ENCODE data around the gene CCT2. TPM values are rescaled to one million over a fixed set of nuclear protein-coding genes. Genes with fewer than 3 reads are reported as not detected.

Gene CCT2
- total and polyA plus RNA-seq, 9 of the 15 experiments (the other 6 are each of a cell fraction or from before 2014, with no cell fraction given): 341 to 738 (median 490) TPM

DNA sequence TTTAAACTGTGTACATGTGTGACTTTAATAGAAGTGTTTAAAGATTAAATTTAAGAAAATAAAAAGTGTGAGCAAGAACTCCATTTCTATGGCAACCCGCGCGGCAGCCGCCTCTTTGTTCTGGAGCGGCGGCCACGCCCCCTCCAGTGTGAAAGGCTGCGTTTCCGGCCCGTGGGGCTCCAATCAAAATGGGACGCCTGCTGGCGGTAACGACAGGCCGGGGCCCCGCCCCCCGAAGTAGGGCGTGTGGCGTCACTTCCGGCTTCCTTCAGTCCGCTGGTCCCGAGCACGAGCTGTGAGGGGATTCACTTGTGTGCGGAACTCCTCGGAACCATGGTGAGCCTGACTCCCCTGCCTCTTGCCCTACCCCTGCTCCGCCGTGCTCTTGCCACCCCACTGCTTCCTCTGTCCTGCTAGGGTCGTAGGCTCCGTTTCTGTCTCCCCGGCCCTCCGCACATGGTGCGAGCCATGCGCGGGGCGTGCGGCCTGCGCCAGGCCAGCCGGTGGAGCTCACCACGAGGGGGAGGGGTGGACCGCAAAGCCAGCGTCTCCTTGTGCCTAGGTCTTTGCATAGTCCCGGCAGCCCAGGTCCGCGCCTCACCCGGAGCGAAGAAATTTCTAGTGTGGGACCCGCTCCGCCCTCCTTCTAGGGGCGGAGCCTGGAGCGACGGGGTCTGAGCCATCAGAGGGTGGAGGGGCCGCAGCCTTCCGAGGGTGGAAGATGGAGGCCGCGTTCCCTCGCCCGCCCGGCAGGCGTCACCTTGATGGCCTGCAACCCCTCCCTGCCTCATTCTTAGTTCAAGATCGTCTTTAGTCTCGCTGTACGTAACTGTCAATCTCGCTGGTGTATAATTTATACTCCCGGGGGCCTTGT is at the start of gene CCT2 (continued):
- TF ChIP-seq, protein P1, sequence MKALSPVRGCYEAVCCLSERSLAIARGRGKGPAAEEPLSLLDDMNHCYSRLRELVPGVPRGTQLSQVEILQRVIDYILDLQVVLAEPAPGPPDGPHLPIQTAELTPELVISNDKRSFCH (CRISPR knock-in tag; IDR thresholded peaks at IDR 0.05): no peak
- TF ChIP-seq, protein P1 (tag; IDR thresholded peaks at IDR 0.05): peak; percentile 82; the same call in 1 of the 2 replicates
- TF ChIP-seq NR4A1 (CRISPR knock-in tag; IDR thresholded peaks at IDR 0.05) (peak; percentile 79; the same call in 1 of the 2 replicates), NR4A1 (tag; IDR thresholded peaks at IDR 0.05) (peak; percentile 56; the same call in 1 of the 2 replicates), ZFP91 (CRISPR knock-in tag; IDR thresholded peaks at IDR 0.05) (peak; percentile 78; the same call in 1 of the 2 replicates), IFI16 (CRISPR knock-in tag; IDR thresholded peaks at IDR 0.05) (no peak), ARID2 (IDR thresholded peaks at IDR 0.05) (peak; percentile 24; the same call in 1 of the 2 replicates), HDAC1 (IDR thresholded peaks at IDR 0.05) (peak; percentile 40 to 100; a peak in 3 of 4 replicates), SRF (CRISPR knock-in tag; IDR thresholded peaks at IDR 0.05) (peak in 1 of 2 experiments; percentile 81; a peak in 1 of 4 replicates), FOXK1 (CRISPR knock-in tag; IDR thresholded peaks at IDR 0.05; ENCODE audit: borderline replicate concordance) (peak; percentile 67; the same call in 1 of the 2 replicates), ATF7 (IDR thresholded peaks at IDR 0.05) (peak; percentile 94), KLF13 (tag; IDR thresholded peaks at IDR 0.05; ENCODE audit: borderline replicate concordance, low read depth) (peak; percentile 75; the same call in 1 of the 2 replicates), PHF20 (IDR thresholded peaks at IDR 0.05; ENCODE audit: partially characterized antibody) (peak; percentile 90), DPF2 (IDR thresholded peaks at IDR 0.05) (peak; percentile 24; the same call in 1 of the 2 replicates), ZBTB1 (CRISPR knock-in tag; IDR thresholded peaks at IDR 0.05; ENCODE audit: borderline replicate concordance, low read depth) (peak; percentile 86; the same call in 1 of the 2 replicates), ELF1 (tag; IDR thresholded peaks at IDR 0.05) (peak; percentile 79; the same call in 1 of the 2 replicates), ERF (CRISPR knock-in tag; IDR thresholded peaks at IDR 0.05) (peak; percentile 61; the same call in 1 of the 2 replicates), SIN3B (IDR thresholded peaks at IDR 0.05; ENCODE audit: low read depth) (peak; percentile 47; the same call in 1 of the 2 replicates)
- TF ChIP-seq, protein P2, sequence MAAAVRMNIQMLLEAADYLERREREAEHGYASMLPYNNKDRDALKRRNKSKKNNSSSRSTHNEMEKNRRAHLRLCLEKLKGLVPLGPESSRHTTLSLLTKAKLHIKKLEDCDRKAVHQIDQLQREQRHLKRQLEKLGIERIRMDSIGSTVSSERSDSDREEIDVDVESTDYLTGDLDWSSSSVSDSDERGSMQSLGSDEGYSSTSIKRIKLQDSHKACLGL (CRISPR knock-in tag; IDR thresholded peaks at IDR 0.05; ENCODE audit: borderline replicate concordance, poor library complexity, severe bottlenecking): peak; percentile 94
- TF ChIP-seq, protein P3, sequence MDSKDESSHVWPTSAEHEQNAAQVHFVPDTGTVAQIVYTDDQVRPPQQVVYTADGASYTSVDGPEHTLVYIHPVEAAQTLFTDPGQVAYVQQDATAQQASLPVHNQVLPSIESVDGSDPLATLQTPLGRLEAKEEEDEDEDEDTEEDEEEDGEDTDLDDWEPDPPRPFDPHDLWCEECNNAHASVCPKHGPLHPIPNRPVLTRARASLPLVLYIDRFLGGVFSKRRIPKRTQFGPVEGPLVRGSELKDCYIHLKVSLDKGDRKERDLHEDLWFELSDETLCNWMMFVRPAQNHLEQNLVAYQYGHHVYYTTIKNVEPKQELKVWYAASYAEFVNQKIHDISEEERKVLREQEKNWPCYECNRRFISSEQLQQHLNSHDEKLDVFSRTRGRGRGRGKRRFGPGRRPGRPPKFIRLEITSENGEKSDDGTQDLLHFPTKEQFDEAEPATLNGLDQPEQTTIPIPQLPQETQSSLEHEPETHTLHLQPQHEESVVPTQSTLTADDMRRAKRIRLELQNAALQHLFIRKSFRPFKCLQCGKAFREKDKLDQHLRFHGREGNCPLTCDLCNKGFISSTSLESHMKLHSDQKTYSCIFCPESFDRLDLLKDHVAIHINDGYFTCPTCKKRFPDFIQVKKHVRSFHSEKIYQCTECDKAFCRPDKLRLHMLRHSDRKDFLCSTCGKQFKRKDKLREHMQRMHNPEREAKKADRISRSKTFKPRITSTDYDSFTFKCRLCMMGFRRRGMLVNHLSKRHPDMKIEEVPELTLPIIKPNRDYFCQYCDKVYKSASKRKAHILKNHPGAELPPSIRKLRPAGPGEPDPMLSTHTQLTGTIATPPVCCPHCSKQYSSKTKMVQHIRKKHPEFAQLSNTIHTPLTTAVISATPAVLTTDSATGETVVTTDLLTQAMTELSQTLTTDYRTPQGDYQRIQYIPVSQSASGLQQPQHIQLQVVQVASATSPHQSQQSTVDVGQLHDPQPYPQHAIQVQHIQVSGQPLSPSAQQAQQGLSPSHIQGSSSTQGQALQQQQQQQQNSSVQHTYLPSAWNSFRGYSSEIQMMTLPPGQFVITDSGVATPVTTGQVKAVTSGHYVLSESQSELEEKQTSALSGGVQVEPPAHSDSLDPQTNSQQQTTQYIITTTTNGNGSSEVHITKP (IDR thresholded peaks at IDR 0.05; ENCODE audit: partially characterized antibody): peak; percentile 96
